22Rv1 (cell line): ENCODE data around the gene PLEKHG4B.

Experiments used
- ZFX ChIP-seq: fragments of 450-650 bp; IDR thresholded peaks from 2 replicates; pipeline ENCODE4 v1.6.1; 2017; ENCODE audit warnings: antibody characterized with exemption, borderline replicate concordance
- TF ChIP-seq, protein P1 (sequence below): fragments of 450-650 bp; IDR thresholded peaks from 2 replicates; pipeline ENCODE4 v1.5.1; 2017; ENCODE audit warnings: mild to moderate bottlenecking

DNA sequence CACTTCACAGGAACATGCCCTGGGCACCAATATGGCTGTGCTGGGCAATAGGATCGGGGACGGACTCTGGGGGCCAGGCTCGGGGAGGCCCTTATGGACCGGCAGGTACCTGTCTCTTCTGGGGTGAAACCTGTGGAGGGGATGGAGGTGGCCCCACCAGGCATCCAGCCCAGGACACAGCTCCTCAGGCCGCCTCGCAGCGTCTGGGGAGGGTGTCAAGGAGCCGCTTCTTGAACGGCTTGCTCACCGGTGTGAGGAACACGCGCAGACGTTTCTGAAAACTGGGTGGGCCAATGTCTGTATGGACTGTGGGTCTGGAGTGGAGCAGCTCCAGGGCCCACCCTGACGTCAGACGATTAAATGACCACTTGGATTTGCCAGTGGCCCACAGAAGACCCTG lies 45.8 kb downstream of the PLEKHG4B start:
- TF ChIP-seq, protein P1, sequence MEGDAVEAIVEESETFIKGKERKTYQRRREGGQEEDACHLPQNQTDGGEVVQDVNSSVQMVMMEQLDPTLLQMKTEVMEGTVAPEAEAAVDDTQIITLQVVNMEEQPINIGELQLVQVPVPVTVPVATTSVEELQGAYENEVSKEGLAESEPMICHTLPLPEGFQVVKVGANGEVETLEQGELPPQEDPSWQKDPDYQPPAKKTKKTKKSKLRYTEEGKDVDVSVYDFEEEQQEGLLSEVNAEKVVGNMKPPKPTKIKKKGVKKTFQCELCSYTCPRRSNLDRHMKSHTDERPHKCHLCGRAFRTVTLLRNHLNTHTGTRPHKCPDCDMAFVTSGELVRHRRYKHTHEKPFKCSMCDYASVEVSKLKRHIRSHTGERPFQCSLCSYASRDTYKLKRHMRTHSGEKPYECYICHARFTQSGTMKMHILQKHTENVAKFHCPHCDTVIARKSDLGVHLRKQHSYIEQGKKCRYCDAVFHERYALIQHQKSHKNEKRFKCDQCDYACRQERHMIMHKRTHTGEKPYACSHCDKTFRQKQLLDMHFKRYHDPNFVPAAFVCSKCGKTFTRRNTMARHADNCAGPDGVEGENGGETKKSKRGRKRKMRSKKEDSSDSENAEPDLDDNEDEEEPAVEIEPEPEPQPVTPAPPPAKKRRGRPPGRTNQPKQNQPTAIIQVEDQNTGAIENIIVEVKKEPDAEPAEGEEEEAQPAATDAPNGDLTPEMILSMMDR, result no peak
- TF ChIP-seq ZFX, result no peak
